Neural cell (in vitro differentiated cells): ENCODE data around the gene TSPAN9. TPM values are rescaled to one million over a fixed set of nuclear protein-coding genes. Genes with fewer than 3 reads are reported as not detected.

Experiments used
- H2AFZ ChIP-seq: fragments of 200-600, 300-800 bp; sonication (generic), shearing (Covaris generic); 2 replicates; pipeline ENCODE4 v1.6.0; 2014; ENCODE audit warnings: low read depth, mild to moderate bottlenecking, antibody characterized with exemption, low read length, moderate library complexity
- H3F3A ChIP-seq: fragments of 200-600 bp; shearing (Covaris generic); 2 replicates; pipeline ENCODE4 v1.6.1; 2016; ENCODE audit warnings: mild to moderate bottlenecking, moderate library complexity, mixed read lengths, antibody characterized with exemption, low read length; ENCODE audit not compliant: insufficient read depth, poor library complexity, severe bottlenecking
- H3K27ac ChIP-seq: fragments of 200-600, 300-800 bp; sonication (generic), shearing (Covaris generic); 2 replicates; pipeline ENCODE4 v1.5.1; 2014; ENCODE audit warnings: mild to moderate bottlenecking, low read length, moderate library complexity
- H3K27me3 ChIP-seq: fragments of 300-800, 200-600 bp; sonication (generic), shearing (Covaris generic); 2 replicates; pipeline ENCODE4 v1.6.0; 2014; ENCODE audit warnings: mild to moderate bottlenecking, low read depth, low read length, moderate library complexity; ENCODE audit not compliant: insufficient read depth
- H3K36me3 ChIP-seq: fragments of 300-800, 200-600 bp; sonication (generic), shearing (Covaris generic); 2 replicates; pipeline ENCODE4 v1.5.1; 2014; ENCODE audit warnings: mild to moderate bottlenecking, antibody characterized with exemption, low read length, moderate library complexity; ENCODE audit not compliant: insufficient read depth
- H3K4me2 ChIP-seq: fragments of 300-800, 200-600 bp; sonication (generic), shearing (Covaris generic); 2 replicates; pipeline ENCODE4 v1.6.0; 2014; ENCODE audit warnings: mild to moderate bottlenecking, low read length
- H3K4me3 ChIP-seq: fragments of 300-800, 200-600 bp; sonication (generic), shearing (Covaris generic); 2 replicates; pipeline ENCODE4 v1.5.1; 2014; ENCODE audit warnings: mild to moderate bottlenecking, low read length, moderate library complexity
- H3K79me2 ChIP-seq: fragments of 200-600 bp; shearing (Covaris generic); replicated peaks from 2 replicates; pipeline ENCODE4 v1.6.0; 2014; ENCODE audit warnings: mild to moderate bottlenecking, low read length, moderate library complexity; ENCODE audit not compliant: insufficient read depth
- H3K9ac ChIP-seq: fragments of 300-800, 200-600 bp; sonication (generic), shearing (Covaris generic); 2 replicates; pipeline ENCODE4 v1.6.1; 2016; ENCODE audit warnings: mild to moderate bottlenecking, low read length, mixed read lengths
- H3K9me2 ChIP-seq: fragments of 200-600 bp; shearing (Covaris generic); 2 replicates; pipeline ENCODE4 v1.6.1; 2016; ENCODE audit warnings: mild to moderate bottlenecking, low read length, mixed read lengths; ENCODE audit not compliant: insufficient read depth
- H3K9me3 ChIP-seq: fragments of 200-600, 300-800 bp; sonication (generic), shearing (Covaris generic); 2 replicates; pipeline ENCODE4 v1.6.1; 2016; ENCODE audit warnings: mild to moderate bottlenecking, mixed run types, low read length, moderate library complexity, mixed read lengths
- H4K20me1 ChIP-seq: fragments of 200-600 bp; shearing (Covaris generic); 2 replicates; pipeline ENCODE4 v1.6.1; 2016; ENCODE audit warnings: mild to moderate bottlenecking, mixed run types; ENCODE audit not compliant: insufficient read depth
- EP300 ChIP-seq: fragments of 450-650 bp; conservative IDR thresholded peaks from 2 replicates; pipeline ENCODE4 v1.6.1; 2014; ENCODE audit warnings: antibody characterized with exemption, mild to moderate bottlenecking, moderate library complexity; ENCODE audit not compliant: poor library complexity, severe bottlenecking
- EZH2 ChIP-seq: fragments of 200-600, 300-800 bp; shearing (Covaris generic), sonication (generic); IDR thresholded peaks from 2 replicates; pipeline ENCODE4 v1.6.1; 2014; ENCODE audit warnings: antibody characterized with exemption, low read length, borderline replicate concordance, mild to moderate bottlenecking; ENCODE audit not compliant: insufficient read depth, poor library complexity, severe bottlenecking
- MXI1 ChIP-seq: fragments of 450-650 bp; conservative IDR thresholded peaks from 2 replicates; pipeline ENCODE4 v1.6.1; 2014; ENCODE audit warnings: antibody characterized with exemption, mild to moderate bottlenecking; ENCODE audit not compliant: poor library complexity, severe bottlenecking
- POLR2AphosphoS5 ChIP-seq: IDR thresholded peaks from 2 replicates; pipeline ENCODE4 v1.6.1; 2012
- RAD21 ChIP-seq: fragments of 450-650 bp; conservative IDR thresholded peaks from 2 replicates; pipeline ENCODE4 v1.6.1; 2014; ENCODE audit warnings: antibody characterized with exemption, mild to moderate bottlenecking, moderate library complexity
- SMC3 ChIP-seq: fragments of 450-650 bp; conservative IDR thresholded peaks from 2 replicates; pipeline ENCODE4 v1.6.1; 2014; ENCODE audit warnings: antibody characterized with exemption, mild to moderate bottlenecking, moderate library complexity; ENCODE audit not compliant: poor library complexity
- TAF1 ChIP-seq: IDR thresholded peaks from 2 replicates; pipeline ENCODE4 v1.6.1; 2012; ENCODE audit warnings: low read depth
- polyA plus RNA-seq: library from polyadenylated mRNA; depleted of rRNA; stranded (reverse); fragments of >200 nt; gene quantifications from 2 replicates; pipeline ENCODE4 v1.2.3, GENCODE V29; 2014
- TF ChIP-seq, protein P1 (sequence below): IDR thresholded peaks from 2 replicates; pipeline ENCODE4 v1.6.1; 2012; ENCODE audit warnings: borderline replicate concordance
- TF ChIP-seq, protein P2 (sequence below): fragments of 450-650 bp; IDR thresholded peaks from 2 replicates; pipeline ENCODE4 v1.5.1; 2014; ENCODE audit warnings: antibody characterized with exemption, mild to moderate bottlenecking, moderate library complexity; ENCODE audit not compliant: poor library complexity, severe bottlenecking

The TSPAN9 gene
- polyA plus RNA-seq, 1 donor from 2014 or later: 11.9 TPM

DNA sequence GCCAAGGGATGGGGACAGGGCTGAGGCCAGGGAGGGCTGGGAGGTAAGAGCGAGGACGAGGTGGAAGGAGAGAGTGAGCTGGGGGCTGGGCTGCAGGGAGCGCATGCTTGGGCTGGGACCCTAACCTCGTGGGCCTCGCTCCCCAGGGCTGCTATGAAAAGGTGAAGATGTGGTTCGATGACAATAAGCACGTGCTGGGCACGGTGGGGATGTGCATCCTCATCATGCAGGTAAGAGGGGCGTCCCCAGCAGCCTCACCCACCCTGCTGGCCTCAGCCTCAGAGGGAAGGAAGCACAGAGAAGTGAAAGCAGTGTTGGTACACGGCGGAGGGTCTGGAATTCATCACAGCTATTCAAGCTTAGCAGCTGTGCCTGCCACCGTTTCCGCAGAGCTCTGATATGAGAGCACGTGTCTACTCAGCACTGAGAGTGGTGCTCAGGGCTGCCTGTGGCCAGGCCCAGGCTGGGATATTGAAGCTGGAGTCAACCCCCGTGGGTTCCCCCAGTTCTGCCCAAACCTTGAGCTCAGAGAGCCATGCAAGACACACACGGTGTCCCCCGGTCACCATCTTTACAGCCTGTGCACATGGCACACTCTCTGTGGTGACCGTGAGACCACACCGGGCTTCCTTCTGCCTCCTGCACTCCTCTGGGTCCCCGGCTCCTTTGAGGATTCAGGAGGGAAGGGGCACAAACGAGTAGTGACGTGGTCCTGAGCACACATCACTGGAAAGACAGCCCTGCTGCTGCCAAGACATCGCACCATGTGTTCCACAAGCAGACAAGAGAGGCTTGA lies 204.6 kb downstream of the TSPAN9 start:
- TF ChIP-seq EZH2: no peak
- TF ChIP-seq SMC3: no peak
- no peak for TF ChIP-seq RAD21
- TF ChIP-seq EP300: no peak
- TF ChIP-seq, protein P1, sequence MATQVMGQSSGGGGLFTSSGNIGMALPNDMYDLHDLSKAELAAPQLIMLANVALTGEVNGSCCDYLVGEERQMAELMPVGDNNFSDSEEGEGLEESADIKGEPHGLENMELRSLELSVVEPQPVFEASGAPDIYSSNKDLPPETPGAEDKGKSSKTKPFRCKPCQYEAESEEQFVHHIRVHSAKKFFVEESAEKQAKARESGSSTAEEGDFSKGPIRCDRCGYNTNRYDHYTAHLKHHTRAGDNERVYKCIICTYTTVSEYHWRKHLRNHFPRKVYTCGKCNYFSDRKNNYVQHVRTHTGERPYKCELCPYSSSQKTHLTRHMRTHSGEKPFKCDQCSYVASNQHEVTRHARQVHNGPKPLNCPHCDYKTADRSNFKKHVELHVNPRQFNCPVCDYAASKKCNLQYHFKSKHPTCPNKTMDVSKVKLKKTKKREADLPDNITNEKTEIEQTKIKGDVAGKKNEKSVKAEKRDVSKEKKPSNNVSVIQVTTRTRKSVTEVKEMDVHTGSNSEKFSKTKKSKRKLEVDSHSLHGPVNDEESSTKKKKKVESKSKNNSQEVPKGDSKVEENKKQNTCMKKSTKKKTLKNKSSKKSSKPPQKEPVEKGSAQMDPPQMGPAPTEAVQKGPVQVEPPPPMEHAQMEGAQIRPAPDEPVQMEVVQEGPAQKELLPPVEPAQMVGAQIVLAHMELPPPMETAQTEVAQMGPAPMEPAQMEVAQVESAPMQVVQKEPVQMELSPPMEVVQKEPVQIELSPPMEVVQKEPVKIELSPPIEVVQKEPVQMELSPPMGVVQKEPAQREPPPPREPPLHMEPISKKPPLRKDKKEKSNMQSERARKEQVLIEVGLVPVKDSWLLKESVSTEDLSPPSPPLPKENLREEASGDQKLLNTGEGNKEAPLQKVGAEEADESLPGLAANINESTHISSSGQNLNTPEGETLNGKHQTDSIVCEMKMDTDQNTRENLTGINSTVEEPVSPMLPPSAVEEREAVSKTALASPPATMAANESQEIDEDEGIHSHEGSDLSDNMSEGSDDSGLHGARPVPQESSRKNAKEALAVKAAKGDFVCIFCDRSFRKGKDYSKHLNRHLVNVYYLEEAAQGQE: no peak
- TF ChIP-seq TAF1: no peak
- TF ChIP-seq MXI1: no peak
- no peak for TF ChIP-seq POLR2AphosphoS5
- TF ChIP-seq, protein P2, sequence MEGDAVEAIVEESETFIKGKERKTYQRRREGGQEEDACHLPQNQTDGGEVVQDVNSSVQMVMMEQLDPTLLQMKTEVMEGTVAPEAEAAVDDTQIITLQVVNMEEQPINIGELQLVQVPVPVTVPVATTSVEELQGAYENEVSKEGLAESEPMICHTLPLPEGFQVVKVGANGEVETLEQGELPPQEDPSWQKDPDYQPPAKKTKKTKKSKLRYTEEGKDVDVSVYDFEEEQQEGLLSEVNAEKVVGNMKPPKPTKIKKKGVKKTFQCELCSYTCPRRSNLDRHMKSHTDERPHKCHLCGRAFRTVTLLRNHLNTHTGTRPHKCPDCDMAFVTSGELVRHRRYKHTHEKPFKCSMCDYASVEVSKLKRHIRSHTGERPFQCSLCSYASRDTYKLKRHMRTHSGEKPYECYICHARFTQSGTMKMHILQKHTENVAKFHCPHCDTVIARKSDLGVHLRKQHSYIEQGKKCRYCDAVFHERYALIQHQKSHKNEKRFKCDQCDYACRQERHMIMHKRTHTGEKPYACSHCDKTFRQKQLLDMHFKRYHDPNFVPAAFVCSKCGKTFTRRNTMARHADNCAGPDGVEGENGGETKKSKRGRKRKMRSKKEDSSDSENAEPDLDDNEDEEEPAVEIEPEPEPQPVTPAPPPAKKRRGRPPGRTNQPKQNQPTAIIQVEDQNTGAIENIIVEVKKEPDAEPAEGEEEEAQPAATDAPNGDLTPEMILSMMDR: no peak
- no peak overlapping the region for H3K4me3 ChIP-seq
- no peak overlapping the region for H2AFZ ChIP-seq
- H3K36me3 ChIP-seq: no peaks in the 10 kb centered on the region
- H3K9me3 ChIP-seq: no peaks in the 10 kb centered on the region
- no peak overlapping the region for H3K27ac ChIP-seq
- H3K4me2 ChIP-seq: no peak overlapping the region
- H3K79me2 ChIP-seq: no peaks in the 10 kb centered on the region
- no peak overlapping the region for H3K9ac ChIP-seq
- no peaks in the 10 kb centered on the region for H3K27me3 ChIP-seq
- H3F3A ChIP-seq: no peaks in the 10 kb centered on the region
- H4K20me1 ChIP-seq: no peaks in the 10 kb centered on the region
- no peaks in the 10 kb centered on the region for H3K9me2 ChIP-seq

- no peak overlapping the region for H3K4me3 ChIP-seq
- H3K36me3 ChIP-seq: no peaks in the 10 kb centered on the region
- H3K27me3 ChIP-seq: no peaks in the 10 kb centered on the region
- no peak overlapping the region for H3K27ac ChIP-seq
- TF ChIP-seq EZH2: no peak
- no peak for TF ChIP-seq EP300
- TF ChIP-seq, protein P2: no peak
- TF ChIP-seq POLR2AphosphoS5: no peak
- no peak for TF ChIP-seq MXI1
- H2AFZ ChIP-seq: no peak overlapping the region
- no peak overlapping the region for H3K9ac ChIP-seq
- H3F3A ChIP-seq: no peaks in the 10 kb centered on the region
- H3K9me3 ChIP-seq: no peaks in the 10 kb centered on the region
- H3K9me2 ChIP-seq: no peaks in the 10 kb centered on the region
- no peaks in the 10 kb centered on the region for H4K20me1 ChIP-seq
- no peaks in the 10 kb centered on the region for H3K79me2 ChIP-seq
- no peak overlapping the region for H3K4me2 ChIP-seq
These were observed 205.1 kb downstream of the TSPAN9 start for GRCh38 chr12:3282384-3282670.
